Testis (tissue), 3 donors: ENCODE data around the gene PLPPR3. TPM values are rescaled to one million over a fixed set of nuclear protein-coding genes. Genes with fewer than 3 reads are reported as not detected.

ENCODE experiments used
- DNase-seq: peaks from one replicate; pipeline ENCODE4 v3.0.0-alpha.2; 2019
- H3K27ac ChIP-seq, 2 donors: fragments of 200-600 bp; sonication (generic); one replicate each; pipeline ENCODE4 v1.5.1; 2019
- H3K27me3 ChIP-seq: fragments of 200-600 bp; sonication (generic); one replicate; pipeline ENCODE4 v1.5.1; 2019
- H3K36me3 ChIP-seq: fragments of 200-600 bp; sonication (generic); one replicate; pipeline ENCODE4 v1.5.1; 2017; ENCODE audit warnings: low read depth; ENCODE audit errors: missing control alignments
- H3K4me1 ChIP-seq: fragments of 200-600 bp; sonication (generic); one replicate; pipeline ENCODE4 v1.5.1; 2019
- H3K4me3 ChIP-seq, 2 donors: fragments of 200-600 bp; sonication (generic); one replicate each; pipeline ENCODE4 v1.5.1; 2017 to 2019
- H3K9me3 ChIP-seq: fragments of 200-600 bp; sonication (generic); one replicate; pipeline ENCODE4 v1.5.1; 2017
- POLR2A ChIP-seq: fragments of 450-650 bp; IDR thresholded peaks from one replicate; pipeline ENCODE4 v1.6.1; 2017; ENCODE audit warnings: antibody characterized with exemption, mild to moderate bottlenecking, moderate library complexity
- WGBS, 2 donors: methylation state at CpG; one replicate each; pipeline ENCODE4 v1.1.5; 2018; 5-methylcytosine and 5-hydroxymethylcytosine counted together
- intact Hi-C: fragments of 100-400 bp; cut with DNase I; formaldehyde crosslinking; loops from one replicate; pipeline ENCODE4 v1.15.1; 2023; ENCODE audit warnings: low total_unique reads
- polyA plus RNA-seq: library from polyadenylated mRNA; stranded (reverse); fragments of 350-450 nt; fragmentation: Illumina TruSeq; extraction: RNeasy Lipid Tissue Mini Kit (QIAGEN cat#74804); gene quantifications from one replicate; pipeline ENCODE4 v1.2.3, GENCODE V29; 2014; ENCODE audit warnings: low read depth, low replicate concordance; ENCODE audit not compliant: insufficient read depth
- total RNA-seq, 2 donors: library from RNA; depleted of rRNA; stranded (reverse); fragments of >200 nt; gene quantifications; one replicate each; pipeline ENCODE4 v1.2.3, GENCODE V29; 2016
- TF ChIP-seq, protein P1 (sequence below), 3 experiments: fragments of 450-650 bp in 2 of 3; fragments of 200-600 bp in 1 of 3; sonication (generic) in 1 of 3; IDR thresholded peaks; one replicate each; pipeline ENCODE4 v1.5.1; 2016 to 2019; ENCODE audit warnings: antibody characterized with exemption in 3 of 3, mild to moderate bottlenecking in 2 of 3, moderate library complexity in 1 of 3

The PLPPR3 gene
- total and polyA plus RNA-seq, 3 donors from 2014 or later: 2.7 to 20.1 (median 16.9) TPM

DNA sequence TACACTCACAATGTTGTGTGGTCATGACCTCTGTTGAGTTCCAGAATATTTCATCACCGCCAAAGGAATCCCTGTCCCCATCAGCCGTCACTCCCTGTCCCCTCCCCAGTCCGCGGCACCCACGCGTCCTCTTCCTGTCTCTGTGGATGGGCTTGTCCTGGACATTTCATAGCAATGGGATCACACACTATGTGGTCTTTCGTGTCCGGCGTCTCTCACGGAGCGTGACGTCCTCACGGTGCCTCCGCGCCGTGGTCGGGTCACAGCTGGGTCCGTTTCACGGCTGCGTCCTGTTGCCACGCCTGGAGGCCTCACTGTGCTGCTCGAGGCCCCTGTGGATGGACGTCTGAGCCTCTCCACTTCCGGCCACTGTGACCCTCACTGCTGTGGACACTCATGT is 12.5 kb upstream of the PLPPR3 start:
- Histone ChIP-seq H3K36me3 (no peaks in the 10 kb centered on the region), H3K27ac (no peak overlapping the region), H3K9me3 (no peaks in the 10 kb centered on the region), H3K4me1 (no peaks in the 10 kb centered on the region), H3K4me3 (no peak overlapping the region), H3K27me3 (no peaks in the 10 kb centered on the region)
- WGBS, 2 donors: 83 to 85% methylated on average over 24 of the region's 24 CpGs
- intact Hi-C loops: no loop called here
- TF ChIP-seq, protein P1, sequence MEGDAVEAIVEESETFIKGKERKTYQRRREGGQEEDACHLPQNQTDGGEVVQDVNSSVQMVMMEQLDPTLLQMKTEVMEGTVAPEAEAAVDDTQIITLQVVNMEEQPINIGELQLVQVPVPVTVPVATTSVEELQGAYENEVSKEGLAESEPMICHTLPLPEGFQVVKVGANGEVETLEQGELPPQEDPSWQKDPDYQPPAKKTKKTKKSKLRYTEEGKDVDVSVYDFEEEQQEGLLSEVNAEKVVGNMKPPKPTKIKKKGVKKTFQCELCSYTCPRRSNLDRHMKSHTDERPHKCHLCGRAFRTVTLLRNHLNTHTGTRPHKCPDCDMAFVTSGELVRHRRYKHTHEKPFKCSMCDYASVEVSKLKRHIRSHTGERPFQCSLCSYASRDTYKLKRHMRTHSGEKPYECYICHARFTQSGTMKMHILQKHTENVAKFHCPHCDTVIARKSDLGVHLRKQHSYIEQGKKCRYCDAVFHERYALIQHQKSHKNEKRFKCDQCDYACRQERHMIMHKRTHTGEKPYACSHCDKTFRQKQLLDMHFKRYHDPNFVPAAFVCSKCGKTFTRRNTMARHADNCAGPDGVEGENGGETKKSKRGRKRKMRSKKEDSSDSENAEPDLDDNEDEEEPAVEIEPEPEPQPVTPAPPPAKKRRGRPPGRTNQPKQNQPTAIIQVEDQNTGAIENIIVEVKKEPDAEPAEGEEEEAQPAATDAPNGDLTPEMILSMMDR (IDR thresholded peaks at IDR 0.05): no peak
- TF ChIP-seq POLR2A: no peak
- DNase-seq: no peak

DNA sequence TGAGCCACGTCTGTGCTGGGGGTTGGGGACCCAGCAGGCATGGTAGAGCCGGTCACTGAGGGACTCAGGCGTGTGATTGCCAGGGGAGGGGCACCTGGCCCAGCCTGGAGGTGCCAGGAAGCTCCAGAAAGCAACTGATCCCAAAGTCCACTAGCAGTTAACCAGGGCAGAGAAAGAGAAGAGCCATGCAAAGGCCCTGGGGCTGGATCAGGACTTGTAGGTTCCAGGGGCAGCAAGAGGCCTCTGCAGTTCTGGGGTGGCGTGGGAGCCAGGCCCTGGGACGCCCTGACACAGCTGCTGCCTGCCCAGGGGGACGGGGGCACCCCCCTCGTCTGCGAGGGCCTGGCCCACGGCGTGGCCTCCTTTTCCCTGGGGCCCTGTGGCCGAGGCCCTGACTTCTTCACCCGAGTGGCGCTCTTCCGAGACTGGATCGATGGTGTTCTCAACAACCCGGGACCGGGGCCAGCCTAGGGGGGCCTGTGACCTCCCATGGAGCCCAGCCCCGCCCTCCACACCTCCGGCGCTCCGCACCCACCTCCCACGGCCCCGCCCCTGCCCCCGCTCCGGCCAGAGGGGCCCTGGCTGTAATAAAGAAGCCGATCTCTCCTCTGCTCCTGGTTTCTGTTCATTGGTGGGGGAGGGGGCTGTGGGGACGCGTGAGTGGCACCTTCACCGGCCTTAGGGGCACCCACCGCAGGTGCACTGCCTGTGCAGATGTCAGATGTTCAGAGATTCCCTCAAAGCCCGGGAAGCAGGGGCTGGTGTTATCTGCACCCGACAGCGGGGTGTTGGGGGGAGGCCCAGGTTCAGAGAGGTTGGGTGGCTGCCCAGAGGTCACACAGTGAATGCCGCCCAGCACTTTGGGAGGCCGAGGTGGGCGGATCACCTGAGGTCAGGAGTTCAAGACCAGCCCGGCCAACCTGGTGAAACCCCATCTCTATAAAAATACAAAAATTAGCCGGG is 9.9 kb upstream of the PLPPR3 start:
- Histone ChIP-seq H3K4me3 (no peak overlapping the region), H3K27me3 (no peaks in the 10 kb centered on the region), H3K9me3 (no peaks in the 10 kb centered on the region), H3K4me1 (no peaks in the 10 kb centered on the region), H3K27ac (no peak overlapping the region), H3K36me3 (no peaks in the 10 kb centered on the region)
- intact Hi-C loops: no loop called here
- TF ChIP-seq, protein P1 (IDR thresholded peaks at IDR 0.05): no peak
- no peak for TF ChIP-seq POLR2A
- no peak for DNase-seq
- 47 to 64% methylated on average over 16 to 38 of the region's 38 CpGs for WGBS, 2 donors

DNA sequence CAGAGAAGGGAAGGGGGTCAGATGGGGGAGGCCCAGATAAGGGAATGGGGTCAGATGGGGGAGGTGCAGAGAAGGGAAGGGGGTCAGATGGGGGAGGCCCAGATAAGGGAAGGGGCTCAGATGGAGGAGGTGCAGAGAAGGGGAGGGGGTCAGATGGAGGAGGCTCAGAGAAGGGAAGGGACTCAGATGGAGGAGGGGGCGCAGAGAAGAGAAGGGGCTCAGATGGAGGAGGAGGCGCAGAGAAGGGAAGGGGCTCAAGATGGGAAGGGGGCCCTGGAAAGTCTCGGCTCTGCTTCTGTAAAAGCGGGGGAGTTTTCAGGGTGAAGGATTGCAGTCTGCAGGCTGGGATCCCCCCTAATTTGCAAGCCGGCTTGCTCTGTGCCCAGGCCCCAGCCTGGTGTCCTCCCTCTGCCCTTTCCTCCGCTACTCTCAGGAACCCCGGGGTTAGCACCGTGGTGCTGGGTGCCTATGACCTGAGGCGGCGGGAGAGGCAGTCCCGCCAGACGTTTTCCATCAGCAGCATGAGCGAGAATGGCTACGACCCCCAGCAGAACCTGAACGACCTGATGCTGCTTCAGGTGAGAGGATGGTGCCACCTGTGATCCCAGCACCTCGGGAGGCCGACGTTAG is 7.5 kb upstream of the PLPPR3 start:
- Histone ChIP-seq H3K36me3 (no peaks in the 10 kb centered on the region), H3K27ac (no peak overlapping the region), H3K4me1 (no peaks in the 10 kb centered on the region), H3K4me3 (no peak overlapping the region), H3K27me3 (no peaks in the 10 kb centered on the region), H3K9me3 (no peaks in the 10 kb centered on the region)
- no peak for TF ChIP-seq POLR2A
- TF ChIP-seq, protein P1 (IDR thresholded peaks at IDR 0.05): no peak
- DNase-seq: no peak
- WGBS, 2 donors: 73 to 77% methylated on average over 18 of the region's 18 CpGs
- intact Hi-C loops: no loop called here

DNA sequence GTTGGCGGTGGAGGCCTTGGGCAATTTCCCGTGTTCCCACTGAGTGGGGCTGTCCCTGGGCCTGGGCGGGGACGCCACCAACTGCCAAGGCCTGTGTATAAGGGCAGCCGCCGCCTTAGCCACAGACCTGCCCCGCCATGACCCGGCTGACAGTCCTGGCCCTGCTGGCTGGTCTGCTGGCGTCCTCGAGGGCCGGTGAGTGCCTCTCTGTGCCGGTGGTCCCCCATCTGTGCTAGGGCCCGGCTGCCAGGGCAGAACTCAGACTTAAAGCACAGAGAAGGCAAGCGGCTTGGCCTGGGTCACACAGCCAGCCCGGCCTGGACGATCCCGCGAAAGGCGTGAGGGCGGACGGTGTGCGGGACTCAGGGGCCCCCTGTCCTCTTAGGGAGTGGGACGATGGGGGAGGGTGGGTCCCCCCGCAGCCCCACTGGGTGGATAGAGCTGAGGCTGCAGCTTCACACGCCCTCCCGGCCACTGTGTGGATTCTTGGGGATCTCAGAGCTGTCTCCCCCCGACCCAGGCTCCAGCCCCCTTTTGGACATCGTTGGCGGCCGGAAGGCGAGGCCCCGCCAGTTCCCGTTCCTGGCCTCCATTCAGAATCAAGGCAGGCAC is 6.1 kb upstream of the PLPPR3 start, which contains the start of gene AZU1:
Gene AZU1 (plus strand): TSS at position 128 of the 612 bp plus-strand sequence. CDS start 10 bp downstream, at position 138.
- WGBS, 2 donors: 76 to 77% methylated on average over 5 to 33 of the region's 33 CpGs
- intact Hi-C loops: no loop called here
- no peak within 1 kb of the TSS for H3K27ac ChIP-seq
- no peaks in the 10 kb centered on the region for H3K9me3 ChIP-seq
- H3K27me3 ChIP-seq: no peaks in the 10 kb centered on the region
- no peak for DNase-seq
- H3K4me1 ChIP-seq: no peaks in the 10 kb centered on the region
- H3K36me3 ChIP-seq: no peaks in the 10 kb centered on the region
- TF ChIP-seq, protein P1 (IDR thresholded peaks at IDR 0.05): no peak
- TF ChIP-seq POLR2A: no peak
- H3K4me3 ChIP-seq: no peak within 1 kb of the TSS
